Activated B cell treated with CpG ODN at 0.5 μM for 24 hours (primary cell): ENCODE measurements around the gene FARSB. TPM values are rescaled to one million over a fixed set of nuclear protein-coding genes. Genes with fewer than 3 reads are reported as not detected.

Experiments
- ATAC-seq: fragments of 200-7000 bp; cut with Tn5 transposase; one replicate; pipeline ENCODE4 v1.10.0; 2021; ENCODE audit warnings: low read depth, mild to moderate bottlenecking, moderate library complexity
- CTCF ChIA-PET: fragments of 350-600 bp; sonication (Branson Sonifier 250); formaldehyde crosslinking; loops from one replicate; lab custom pipeline; 2021; ENCODE audit warnings: antibody characterized with exemption; lab: Charles Lee
- POLR2A ChIA-PET: fragments of 350-600 bp; sonication (Branson Sonifier 250); formaldehyde crosslinking; loops from one replicate; lab custom pipeline; 2021; ENCODE audit warnings: antibody characterized with exemption; lab: Charles Lee
- DNase-seq: peaks from one replicate; pipeline ENCODE4 v3.0.0; 2022
- H3K27ac Mint-ChIP-seq: one replicate; pipeline ENCODE4 v1.8.0; 2020; ENCODE audit warnings: mixed read lengths
- H3K27me3 Mint-ChIP-seq: one replicate; pipeline ENCODE4 v1.8.0; 2021; ENCODE audit warnings: mixed read lengths
- H3K36me3 Mint-ChIP-seq: one replicate; pipeline ENCODE4 v1.8.0; 2021; ENCODE audit warnings: low read depth, mixed read lengths
- H3K4me1 Mint-ChIP-seq: one replicate; pipeline ENCODE4 v1.8.0; 2021; ENCODE audit warnings: mixed read lengths
- H3K4me3 Mint-ChIP-seq: one replicate; pipeline ENCODE4 v1.8.0; 2020; ENCODE audit warnings: mild to moderate bottlenecking, mixed read lengths
- H3K9me3 Mint-ChIP-seq: one replicate; pipeline ENCODE4 v1.8.0; 2020; ENCODE audit warnings: mixed read lengths
- CTCF ChIP-seq: fragments of 200-600 bp; IDR thresholded peaks from one replicate; pipeline ENCODE4 v1.8.0; 2022; ENCODE audit warnings: antibody characterized with exemption, mild to moderate bottlenecking
- intact Hi-C: fragments of 100-400 bp; cut with micrococcal nuclease; formaldehyde crosslinking; loops from one replicate; pipeline ENCODE4 v1.15.1; 2024
- total RNA-seq: library from RNA; stranded (reverse); gene quantifications from 2 replicates; pipeline ENCODE4 v1.2.3, GENCODE V29; 2022

FARSB gene
- total RNA-seq, 1 donor from 2014 or later, result 23.3 TPM

- CTCF ChIA-PET, result interaction anchor here (0.6 to 1.2 kb wide), 3 partner anchors 10 to 215 kb away, joined by 3 to 5 read pairs (median 5); no protein-coding TSS in a partner anchor
- intact Hi-C loops, result no loop called here
- no peak for TF ChIP-seq CTCF
- H3K4me1 Mint-ChIP-seq, result peaks cover 4% of the 10 kb centered on the region
- no peak overlapping the region for H3K27ac Mint-ChIP-seq
- H3K9me3 Mint-ChIP-seq, result no peaks in the 10 kb centered on the region
- POLR2A ChIA-PET, result no interaction called here
- ATAC-seq (no peak), DNase-seq (no peak)
- H3K4me3 Mint-ChIP-seq, result no peak overlapping the region
- no peaks in the 10 kb centered on the region for H3K36me3 Mint-ChIP-seq
- peaks cover 10% of the 10 kb centered on the region for H3K27me3 Mint-ChIP-seq
These were observed 33.0 kb upstream of the FARSB start for GRCh38 chr2:222688917-222689316.

GRCh38 chr2:222686086-222686750 lies 30.3 kb upstream of the FARSB start:
- TF ChIP-seq CTCF, result no peak
- no peaks in the 10 kb centered on the region for H3K36me3 Mint-ChIP-seq
- DNase-seq (no peak), ATAC-seq (no peak)
- POLR2A ChIA-PET, result no interaction called here
- peaks cover 21% of the 10 kb centered on the region for H3K27me3 Mint-ChIP-seq
- H3K4me3 Mint-ChIP-seq, result no peak overlapping the region
- intact Hi-C loops, result no loop called here
- H3K27ac Mint-ChIP-seq, result no peak overlapping the region
- H3K9me3 Mint-ChIP-seq, result no peaks in the 10 kb centered on the region
- H3K4me1 Mint-ChIP-seq, result peaks cover 4% of the 10 kb centered on the region
- CTCF ChIA-PET, result interaction anchor here (0.8 kb wide), 1 partner anchor 23 kb away, joined by 3 read pairs; no protein-coding TSS in a partner anchor

- ChIA-PET CTCF (no interaction called here), POLR2A (no interaction called here)
- no peak for TF ChIP-seq CTCF
- DNase-seq, result no peak
- H3K4me1 Mint-ChIP-seq, result no peaks in the 10 kb centered on the region
- H3K27me3 Mint-ChIP-seq, result peaks cover 26% of the 10 kb centered on the region
- no peak for ATAC-seq
- no peak overlapping the region for H3K27ac Mint-ChIP-seq
- H3K9me3 Mint-ChIP-seq, result no peaks in the 10 kb centered on the region
- intact Hi-C loops, result no loop called here
- H3K4me3 Mint-ChIP-seq, result no peak overlapping the region
- H3K36me3 Mint-ChIP-seq, result no peaks in the 10 kb centered on the region
These were observed 27.9 kb upstream of the FARSB start for GRCh38 chr2:222683805-222684204.

GRCh38 chr2:222677981-222678380 lies 22.1 kb upstream of the FARSB start:
- ChIA-PET CTCF (interaction anchor here (3.2 kb wide), 1 partner anchor 13 kb away, joined by 13 read pairs; no protein-coding TSS in a partner anchor), POLR2A (no interaction called here)
- H3K4me1 Mint-ChIP-seq, result peaks cover 4% of the 10 kb centered on the region
- H3K36me3 Mint-ChIP-seq, result no peaks in the 10 kb centered on the region
- H3K27ac Mint-ChIP-seq, result no peak overlapping the region
- no peak for ATAC-seq
- no peak for TF ChIP-seq CTCF
- no peaks in the 10 kb centered on the region for H3K9me3 Mint-ChIP-seq
- DNase-seq, result no peak
- H3K27me3 Mint-ChIP-seq, result peaks cover 48% of the 10 kb centered on the region
- intact Hi-C loops, result no loop called here
- H3K4me3 Mint-ChIP-seq, result no peak overlapping the region

- TF ChIP-seq CTCF, result no peak
- H3K36me3 Mint-ChIP-seq, result no peaks in the 10 kb centered on the region
- H3K4me1 Mint-ChIP-seq, result peaks cover 13% of the 10 kb centered on the region
- H3K27ac Mint-ChIP-seq, result no peak overlapping the region
- intact Hi-C loops, result no loop called here
- no peak for DNase-seq
- CTCF ChIA-PET, result no interaction called here
- ATAC-seq, result peak; percentile 64
- no peak overlapping the region for H3K4me3 Mint-ChIP-seq
- POLR2A ChIA-PET, result no interaction called here
- H3K27me3 Mint-ChIP-seq, result peaks cover 52% of the 10 kb centered on the region
- no peaks in the 10 kb centered on the region for H3K9me3 Mint-ChIP-seq
These were observed 18.0 kb upstream of the FARSB start for GRCh38 chr2:222673883-222674282.
